Gastroesophageal sphincter (tissue), 4 donors: ENCODE measurements around the gene HTR1B. TPM values are rescaled to one million over a fixed set of nuclear protein-coding genes. Genes with fewer than 3 reads are reported as not detected.

Experiments used
- ATAC-seq: fragments of 150-250 bp; one replicate; pipeline ENCODE4 v1.9.1; 2016; ENCODE audit warnings: mild to moderate bottlenecking, moderate library complexity
- H3K27ac ChIP-seq, 4 donors: fragments of 200-600 bp; sonication (generic) in 3 of 4; 1 replicate in 3 of 4; 2 replicates in 1 of 4; pipeline ENCODE4 v1.5.1; 2016 to 2019
- H3K27me3 ChIP-seq: fragments of 200-600 bp; sonication (generic); one replicate; pipeline ENCODE4 v1.5.1; 2019
- H3K36me3 ChIP-seq, 2 donors: fragments of 200-600 bp; sonication (generic); one replicate each; pipeline ENCODE4 v1.5.1; 2019; ENCODE audit warnings: control low read depth in 1 of 2
- H3K4me1 ChIP-seq, 3 donors: fragments of 200-600 bp; sonication (generic); 1 replicate in 2 of 3; 2 replicates in 1 of 3; pipeline ENCODE4 v1.5.1; 2016 to 2019; ENCODE audit warnings: control low read depth in 2 of 3
- H3K4me3 ChIP-seq, 2 donors: fragments of 200-600 bp; sonication (generic); one replicate each; pipeline ENCODE4 v1.5.1; 2019; ENCODE audit warnings: mild to moderate bottlenecking in 1 of 2, moderate library complexity in 1 of 2
- H3K9me3 ChIP-seq, 3 donors: fragments of 200-600 bp; sonication (generic); one replicate each; pipeline ENCODE4 v1.5.1; 2017 to 2019; ENCODE audit warnings: control low read depth in 2 of 3
- CTCF ChIP-seq, 4 experiments: fragments of 200-600 bp in 2 of 4; fragments of 450-650 bp in 2 of 4; sonication (generic) in 1 of 4; IDR thresholded peaks; one replicate each; pipeline ENCODE4 v1.5.1; 2017 to 2019; ENCODE audit warnings: antibody characterized with exemption in 4 of 4, mild to moderate bottlenecking in 2 of 4, moderate library complexity in 2 of 4
- EP300 ChIP-seq: sonication (generic); formaldehyde crosslinking; IDR thresholded peaks from one replicate; pipeline ENCODE4 v1.6.1; 2017; ENCODE audit warnings: antibody characterized with exemption, mild to moderate bottlenecking
- POLR2A ChIP-seq, 2 donors: fragments of 450-650 bp; IDR thresholded peaks; one replicate each; pipeline ENCODE4 v1.6.1; 2017; ENCODE audit warnings: antibody characterized with exemption in 2 of 2, mild to moderate bottlenecking in 2 of 2, moderate library complexity in 1 of 2
- POLR2AphosphoS5 ChIP-seq: sonication (generic); formaldehyde crosslinking; IDR thresholded peaks from one replicate; pipeline ENCODE4 v1.6.1; 2017; ENCODE audit warnings: antibody characterized with exemption
- WGBS, 2 donors: methylation state at CpG; one replicate each; pipeline ENCODE4 v1.1.5; 2018; ENCODE audit warnings: low coverage in 1 of 2; 5-methylcytosine and 5-hydroxymethylcytosine counted together
- total RNA-seq, 4 donors: library from RNA; depleted of rRNA; stranded (reverse); fragments of >200 nt; gene quantifications; one replicate each; pipeline ENCODE4 v1.1.0, GENCODE V29; 2016

The HTR1B gene
- total RNA-seq, 4 donors from 2014 or later, result 0.27 to 4.7 (median 2.5) TPM

GRCh38 chr6:77466451-77467437 is 3.5 kb upstream of the HTR1B start:
- Histone ChIP-seq H3K4me3 (peak overlapping the region; percentile 62 to 95), H3K27me3 (peaks cover 41% of the 10 kb centered on the region), H3K27ac (peak overlapping the region; percentile 57 to 82 (median 68)), H3K36me3 (no peaks in the 10 kb centered on the region), H3K9me3 (no peaks in the 10 kb centered on the region), H3K4me1 (peaks cover 0 to 55% (median 12%) of the 10 kb centered on the region in 3 donors)
- WGBS, 2 donors, result 10 to 12% methylated on average over 23 to 26 of the region's 30 CpGs
- ATAC-seq, result no peak
- TF ChIP-seq POLR2A (IDR thresholded peaks at IDR 0.05) (no peak), CTCF (IDR thresholded peaks at IDR 0.05) (peak in 2 of 4 experiments; percentile 5 to 25), EP300 (no peak), POLR2AphosphoS5 (no peak)

- 0% methylated on average over 4 to 17 of the region's 17 CpGs for WGBS, 2 donors
- no peaks in the 10 kb centered on the region for H3K9me3 ChIP-seq
- H3K4me1 ChIP-seq, result peaks cover 0 to 59% (median 12%) of the 10 kb centered on the region in 3 donors
- TF ChIP-seq EP300 (no peak), CTCF (IDR thresholded peaks at IDR 0.05) (peak; percentile 39 to 82 (median 54))
- peak overlapping the region; percentile 62 to 95 for H3K4me3 ChIP-seq
- no peaks in the 10 kb centered on the region for H3K36me3 ChIP-seq
- peak overlapping the region; percentile 57 to 82 (median 68) for H3K27ac ChIP-seq
- peak; percentile 65 for ATAC-seq
- peaks cover 41% of the 10 kb centered on the region for H3K27me3 ChIP-seq
These were observed 2.8 kb upstream of the HTR1B start for GRCh38 chr6:77466055-77466450.

- no peaks in the 10 kb centered on the region for H3K36me3 ChIP-seq
- WGBS, 2 donors, result 19 to 40% methylated on average over 1 to 4 of the region's 8 CpGs
- peaks cover 41% of the 10 kb centered on the region for H3K27me3 ChIP-seq
- ATAC-seq, result no peak
- peak overlapping the region; percentile 54 to 85 (median 83) for H3K27ac ChIP-seq
- H3K4me1 ChIP-seq, result peaks cover 0 to 75% (median 12%) of the 10 kb centered on the region in 3 donors
- TF ChIP-seq POLR2AphosphoS5, result no peak
- no peak for TF ChIP-seq CTCF (IDR thresholded peaks at IDR 0.05)
- no peak for TF ChIP-seq POLR2A (IDR thresholded peaks at IDR 0.05)
- no peak for TF ChIP-seq EP300
- no peaks in the 10 kb centered on the region for H3K9me3 ChIP-seq
- peak overlapping the region; percentile 58 to 66 for H3K4me3 ChIP-seq
These were observed 1.2 kb upstream of the HTR1B start for GRCh38 chr6:77464495-77464867.

- peak overlapping the region; percentile 58 to 66 for H3K4me3 ChIP-seq
- peak overlapping the region; percentile 54 to 85 (median 83) for H3K27ac ChIP-seq
- H3K27me3 ChIP-seq, result peaks cover 41% of the 10 kb centered on the region
- H3K9me3 ChIP-seq, result no peaks in the 10 kb centered on the region
- H3K36me3 ChIP-seq, result no peaks in the 10 kb centered on the region
- TF ChIP-seq POLR2AphosphoS5, result no peak
- no peak for TF ChIP-seq CTCF (IDR thresholded peaks at IDR 0.05)
- no peak for TF ChIP-seq EP300
- no peak for TF ChIP-seq POLR2A (IDR thresholded peaks at IDR 0.05)
- peaks cover 0 to 76% (median 12%) of the 10 kb centered on the region in 3 donors for H3K4me1 ChIP-seq
- 0 to 4% methylated on average over 8 to 9 of the region's 53 CpGs for WGBS, 2 donors
- peak; percentile 35 for ATAC-seq
These were observed 687 bp upstream of the HTR1B start for GRCh38 chr6:77463861-77464494.
